ENCODE results near the gene AFF3.

Gene AFF3

GRCh38 chr2:99822474-99823207 lies 319.7 kb downstream of the AFF3 start:
- Histone ChIP-seq H3K36me3 (ENCODE audit: control insufficient read depth in 2 of 2, insufficient read depth in 2 of 2, low read length in 2 of 2) (peaks cover 0 to 2% of the 10 kb centered on the region in 2 donors), H3K27ac (ENCODE audit: low read length) (no peak overlapping the region), H3K27me3 (ENCODE audit: control insufficient read depth in 1 of 2, insufficient read depth in 2 of 2, low read length in 2 of 2) (no peaks in the 10 kb centered on the region), H3K4me1 (ENCODE audit: control insufficient read depth, insufficient read depth, low read length) (no peaks in the 10 kb centered on the region), H3K9me3 (ENCODE audit: control insufficient read depth in 2 of 2, low read length in 2 of 2) (no peaks in the 10 kb centered on the region), H3K9ac (ENCODE audit: low read length in 2 of 2) (no peak overlapping the region), H3K4me3 (ENCODE audit: low read length in 2 of 2) (no peak overlapping the region)

DNA sequence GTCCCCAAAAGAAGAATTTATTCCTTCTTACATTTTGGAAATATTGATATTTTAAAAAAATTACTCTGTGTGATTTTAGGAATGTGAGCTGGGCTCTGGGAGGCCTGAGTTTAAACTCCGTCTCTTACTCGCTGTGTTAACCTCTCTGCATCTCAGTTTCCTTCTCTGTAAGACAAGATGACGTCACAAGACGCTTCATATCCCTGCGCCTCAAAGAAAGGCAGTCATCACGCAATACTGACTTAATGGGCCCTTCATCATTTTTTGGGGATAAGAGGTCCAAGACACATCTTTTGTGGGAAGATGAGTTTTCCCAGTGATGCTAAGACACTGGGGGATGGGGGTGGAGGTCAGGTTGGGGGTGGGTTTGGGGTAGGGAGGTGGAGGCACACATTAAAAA lies 320.4 kb downstream of the AFF3 start:
- Histone ChIP-seq H3K9me3 (ENCODE audit: control insufficient read depth in 2 of 2, low read length in 2 of 2) (no peaks in the 10 kb centered on the region), H3K36me3 (ENCODE audit: control insufficient read depth in 2 of 2, insufficient read depth in 2 of 2, low read length in 2 of 2) (peaks cover 0 to 1% of the 10 kb centered on the region in 2 donors), H3K27me3 (ENCODE audit: control insufficient read depth in 1 of 2, insufficient read depth in 2 of 2, low read length in 2 of 2) (no peaks in the 10 kb centered on the region), H3K4me3 (ENCODE audit: low read length in 2 of 2) (no peak overlapping the region), H3K27ac (ENCODE audit: low read length) (no peak overlapping the region), H3K4me1 (ENCODE audit: control insufficient read depth, insufficient read depth, low read length) (no peaks in the 10 kb centered on the region), H3K9ac (ENCODE audit: low read length in 2 of 2) (no peak overlapping the region)

GRCh38 chr2:99821572-99821971 lies 320.8 kb downstream of the AFF3 start:
- Histone ChIP-seq H3K9me3 (ENCODE audit: control insufficient read depth in 2 of 2, low read length in 2 of 2) (no peaks in the 10 kb centered on the region), H3K4me1 (ENCODE audit: control insufficient read depth, insufficient read depth, low read length) (no peaks in the 10 kb centered on the region), H3K4me3 (ENCODE audit: low read length in 2 of 2) (no peak overlapping the region), H3K36me3 (ENCODE audit: control insufficient read depth in 2 of 2, insufficient read depth in 2 of 2, low read length in 2 of 2) (no peaks in the 10 kb centered on the region), H3K27me3 (ENCODE audit: control insufficient read depth in 1 of 2, insufficient read depth in 2 of 2, low read length in 2 of 2) (no peaks in the 10 kb centered on the region), H3K9ac (ENCODE audit: low read length in 2 of 2) (no peak overlapping the region), H3K27ac (ENCODE audit: low read length) (no peak overlapping the region)

DNA sequence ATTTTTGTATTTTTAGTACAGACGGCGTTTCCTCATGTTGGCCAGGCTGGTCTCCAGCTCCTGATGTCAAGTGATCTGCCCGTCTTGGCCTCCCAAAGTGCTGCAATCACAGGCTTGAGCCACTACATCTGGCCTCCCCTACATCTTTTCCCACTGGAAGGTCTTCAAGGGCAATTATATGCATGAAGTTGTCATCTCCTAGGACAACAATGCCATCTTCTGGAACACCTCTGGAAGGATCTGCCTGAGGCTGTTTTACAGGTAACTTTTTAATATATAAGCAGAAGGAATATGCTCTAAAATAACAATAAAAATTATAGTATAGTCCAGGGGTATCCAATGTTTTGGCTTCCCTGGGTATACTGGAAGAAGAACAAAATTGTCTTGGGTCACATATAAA lies 321.4 kb downstream of the AFF3 start:
- H3K27ac ChIP-seq (ENCODE audit: low read length) = no peak overlapping the region
- H3K9ac ChIP-seq (ENCODE audit: low read length in 2 of 2) = no peak overlapping the region
- H3K4me1 ChIP-seq (ENCODE audit: control insufficient read depth, insufficient read depth, low read length) = no peaks in the 10 kb centered on the region
- H3K36me3 ChIP-seq (ENCODE audit: control insufficient read depth in 2 of 2, insufficient read depth in 2 of 2, low read length in 2 of 2) = no peaks in the 10 kb centered on the region
- no peaks in the 10 kb centered on the region for H3K9me3 ChIP-seq (ENCODE audit: control insufficient read depth in 2 of 2, low read length in 2 of 2)
- no peak overlapping the region for H3K4me3 ChIP-seq (ENCODE audit: low read length in 2 of 2)
- H3K27me3 ChIP-seq (ENCODE audit: control insufficient read depth in 1 of 2, insufficient read depth in 2 of 2, low read length in 2 of 2) = no peaks in the 10 kb centered on the region

DNA sequence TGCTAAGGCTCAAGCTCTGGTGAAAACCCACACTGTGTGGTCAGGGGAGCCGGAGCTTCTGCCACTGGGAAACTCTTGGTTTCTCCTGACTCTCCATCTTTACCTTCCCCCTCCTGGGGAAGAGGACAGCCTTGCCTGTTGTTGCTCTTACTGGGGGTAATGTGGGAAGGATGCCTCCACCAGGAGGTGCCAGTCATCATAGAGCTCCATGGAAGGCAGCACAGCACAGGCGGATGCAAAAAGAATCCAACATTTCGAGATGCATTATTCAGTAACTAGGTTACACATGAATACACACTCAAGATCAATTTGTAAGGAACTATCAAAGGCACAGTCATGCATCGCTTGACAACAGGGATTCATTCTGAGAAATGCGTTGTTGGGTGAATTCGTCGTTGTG lies 322.6 kb downstream of the AFF3 start:
- Histone ChIP-seq H3K9me3 (ENCODE audit: control insufficient read depth in 2 of 2, low read length in 2 of 2) (no peaks in the 10 kb centered on the region), H3K4me3 (ENCODE audit: low read length in 2 of 2) (no peak overlapping the region), H3K4me1 (ENCODE audit: control insufficient read depth, insufficient read depth, low read length) (no peaks in the 10 kb centered on the region), H3K36me3 (ENCODE audit: control insufficient read depth in 2 of 2, insufficient read depth in 2 of 2, low read length in 2 of 2) (no peaks in the 10 kb centered on the region), H3K27me3 (ENCODE audit: control insufficient read depth in 1 of 2, insufficient read depth in 2 of 2, low read length in 2 of 2) (no peaks in the 10 kb centered on the region), H3K27ac (ENCODE audit: low read length) (no peak overlapping the region), H3K9ac (ENCODE audit: low read length in 2 of 2) (no peak overlapping the region)

DNA sequence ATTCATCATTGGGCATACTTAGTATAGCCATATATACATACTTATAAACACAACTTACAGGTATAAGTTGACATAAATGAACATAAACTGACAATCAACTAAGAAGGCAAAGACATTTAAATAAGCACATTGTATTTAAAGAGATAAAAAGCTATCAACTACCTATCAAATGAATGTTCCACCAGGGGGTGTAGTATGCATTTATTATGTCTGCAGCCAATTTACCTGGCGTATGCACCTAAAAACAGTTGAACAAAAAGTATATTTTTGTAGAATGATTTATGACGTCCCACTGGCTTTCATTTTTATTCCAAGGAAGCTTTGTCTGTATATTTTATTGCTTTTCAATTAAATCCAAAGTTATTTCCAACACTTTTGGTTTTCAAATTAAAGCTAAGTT lies 323.5 kb downstream of the AFF3 start:
- Histone ChIP-seq H3K4me1 (ENCODE audit: control insufficient read depth, insufficient read depth, low read length) (no peaks in the 10 kb centered on the region), H3K9ac (ENCODE audit: low read length in 2 of 2) (no peak overlapping the region), H3K36me3 (ENCODE audit: control insufficient read depth in 2 of 2, insufficient read depth in 2 of 2, low read length in 2 of 2) (no peaks in the 10 kb centered on the region), H3K27me3 (ENCODE audit: control insufficient read depth in 1 of 2, insufficient read depth in 2 of 2, low read length in 2 of 2) (no peaks in the 10 kb centered on the region), H3K4me3 (ENCODE audit: low read length in 2 of 2) (no peak overlapping the region), H3K9me3 (ENCODE audit: control insufficient read depth in 2 of 2, low read length in 2 of 2) (no peaks in the 10 kb centered on the region), H3K27ac (ENCODE audit: low read length) (no peak overlapping the region)

DNA sequence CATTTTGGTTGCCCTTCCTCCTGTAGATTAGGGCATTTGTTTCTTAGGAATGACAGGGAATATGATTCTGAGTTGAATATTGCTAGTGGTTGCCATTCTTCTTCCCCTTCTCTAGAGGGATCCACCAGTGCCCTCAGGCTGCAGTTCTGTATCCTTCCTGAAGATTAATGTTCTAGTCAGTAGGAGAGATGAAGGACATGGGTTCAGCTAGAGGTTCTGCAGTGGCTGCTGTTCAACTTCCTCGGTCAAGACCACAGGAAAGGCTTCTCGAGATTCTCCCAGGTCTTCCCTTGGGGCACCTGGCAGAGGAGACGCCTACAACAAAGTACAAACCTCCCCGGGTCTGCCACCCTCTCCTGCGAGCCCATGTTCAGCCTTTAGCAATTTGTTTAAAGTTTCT lies 325.5 kb downstream of the AFF3 start:
- Histone ChIP-seq H3K27me3 (ENCODE audit: control insufficient read depth in 1 of 2, insufficient read depth in 2 of 2, low read length in 2 of 2) (no peaks in the 10 kb centered on the region), H3K27ac (ENCODE audit: low read length) (no peak overlapping the region), H3K4me1 (ENCODE audit: control insufficient read depth, insufficient read depth, low read length) (no peaks in the 10 kb centered on the region), H3K9me3 (ENCODE audit: control insufficient read depth in 2 of 2, low read length in 2 of 2) (no peaks in the 10 kb centered on the region), H3K4me3 (ENCODE audit: low read length in 2 of 2) (no peak overlapping the region), H3K36me3 (ENCODE audit: control insufficient read depth in 2 of 2, insufficient read depth in 2 of 2, low read length in 2 of 2) (no peaks in the 10 kb centered on the region), H3K9ac (ENCODE audit: low read length in 2 of 2) (no peak overlapping the region)

- Histone ChIP-seq H3K36me3 (ENCODE audit: control insufficient read depth in 2 of 2, insufficient read depth in 2 of 2, low read length in 2 of 2) (no peaks in the 10 kb centered on the region), H3K27ac (ENCODE audit: low read length) (no peak overlapping the region), H3K4me1 (ENCODE audit: control insufficient read depth, insufficient read depth, low read length) (no peaks in the 10 kb centered on the region), H3K27me3 (ENCODE audit: control insufficient read depth in 1 of 2, insufficient read depth in 2 of 2, low read length in 2 of 2) (no peaks in the 10 kb centered on the region), H3K9ac (ENCODE audit: low read length in 2 of 2) (no peak overlapping the region), H3K4me3 (ENCODE audit: low read length in 2 of 2) (no peak overlapping the region), H3K9me3 (ENCODE audit: control insufficient read depth in 2 of 2, low read length in 2 of 2) (no peaks in the 10 kb centered on the region)
Measured at GRCh38 chr2:99812426-99812825, 330.0 kb downstream of the AFF3 start.

GRCh38 chr2:99811544-99811943 lies 330.8 kb downstream of the AFF3 start:
- no peaks in the 10 kb centered on the region for H3K36me3 ChIP-seq (ENCODE audit: control insufficient read depth in 2 of 2, insufficient read depth in 2 of 2, low read length in 2 of 2)
- no peaks in the 10 kb centered on the region for H3K27me3 ChIP-seq (ENCODE audit: control insufficient read depth in 1 of 2, insufficient read depth in 2 of 2, low read length in 2 of 2)
- H3K9ac ChIP-seq (ENCODE audit: low read length in 2 of 2) = no peak overlapping the region
- no peaks in the 10 kb centered on the region for H3K9me3 ChIP-seq (ENCODE audit: control insufficient read depth in 2 of 2, low read length in 2 of 2)
- H3K27ac ChIP-seq (ENCODE audit: low read length) = no peak overlapping the region
- no peak overlapping the region for H3K4me3 ChIP-seq (ENCODE audit: low read length in 2 of 2)
- no peaks in the 10 kb centered on the region for H3K4me1 ChIP-seq (ENCODE audit: control insufficient read depth, insufficient read depth, low read length)

- no peaks in the 10 kb centered on the region for H3K27me3 ChIP-seq (ENCODE audit: control insufficient read depth in 1 of 2, insufficient read depth in 2 of 2, low read length in 2 of 2)
- H3K9ac ChIP-seq (ENCODE audit: low read length in 2 of 2) = no peak overlapping the region
- H3K4me1 ChIP-seq (ENCODE audit: control insufficient read depth, insufficient read depth, low read length) = no peaks in the 10 kb centered on the region
Measured at GRCh38 chr2:99810225-99810624, 332.2 kb downstream of the AFF3 start.

GRCh38 chr2:99809259-99809900 lies 333.0 kb downstream of the AFF3 start:
- H3K4me1 ChIP-seq (ENCODE audit: control insufficient read depth, insufficient read depth, low read length) = no peaks in the 10 kb centered on the region
- H3K36me3 ChIP-seq (ENCODE audit: control insufficient read depth in 2 of 2, insufficient read depth in 2 of 2, low read length in 2 of 2) = no peaks in the 10 kb centered on the region
- no peak overlapping the region for H3K9ac ChIP-seq (ENCODE audit: low read length in 2 of 2)

More at GRCh38 chr2:99810225-99810624, 332.2 kb downstream of the AFF3 start:
- Histone ChIP-seq H3K36me3 (ENCODE audit: control insufficient read depth in 2 of 2, insufficient read depth in 2 of 2, low read length in 2 of 2) (no peaks in the 10 kb centered on the region), H3K27ac (ENCODE audit: low read length) (no peak overlapping the region), H3K4me3 (ENCODE audit: low read length in 2 of 2) (no peak overlapping the region), H3K9me3 (ENCODE audit: control insufficient read depth in 2 of 2, low read length in 2 of 2) (no peaks in the 10 kb centered on the region)

More at GRCh38 chr2:99809259-99809900, 333.0 kb downstream of the AFF3 start:
- H3K9me3 ChIP-seq (ENCODE audit: control insufficient read depth in 2 of 2, low read length in 2 of 2) = no peaks in the 10 kb centered on the region
- no peak overlapping the region for H3K27ac ChIP-seq (ENCODE audit: low read length)
- H3K4me3 ChIP-seq (ENCODE audit: low read length in 2 of 2) = no peak overlapping the region
- H3K27me3 ChIP-seq (ENCODE audit: control insufficient read depth in 1 of 2, insufficient read depth in 2 of 2, low read length in 2 of 2) = no peaks in the 10 kb centered on the region
